GM12864 (cell line): ENCODE results near the gene TRMT1L.

ENCODE experiments used
- DNase-seq: peaks from one replicate; pipeline ENCODE4 v3.0.0-alpha.2; 2011; ENCODE audit warnings: low read depth
- H3K4me3 ChIP-seq: 2 replicates; pipeline ENCODE4 v1.5.1; 2011; ENCODE audit warnings: mild to moderate bottlenecking, low read depth, low read length, control low read depth
- CTCF ChIP-seq: IDR thresholded peaks from 2 replicates; pipeline ENCODE4 v1.5.1; 2011; ENCODE audit warnings: low read depth, mild to moderate bottlenecking, moderate library complexity, low read length, control low read depth, inconsistent platforms; ENCODE audit errors: missing control alignments

Gene TRMT1L

DNA sequence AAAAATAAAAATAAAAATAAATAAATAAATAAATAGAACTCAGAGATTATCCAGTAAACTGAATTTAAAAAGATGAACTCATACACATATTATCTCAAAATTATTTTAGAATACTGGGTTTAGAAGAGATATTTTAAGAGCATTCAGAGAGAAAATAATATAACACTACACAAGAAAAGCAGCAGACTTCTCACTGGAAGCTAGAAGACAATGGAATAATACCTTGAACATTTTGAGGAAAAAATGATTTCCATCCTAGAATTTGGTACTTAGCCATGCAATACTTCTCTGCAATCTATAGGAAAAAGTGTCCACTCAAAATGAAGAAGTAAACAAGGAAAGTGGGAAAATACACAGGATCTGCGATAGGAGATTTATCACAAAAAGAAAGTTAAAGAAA, 24.2 kb downstream of the TRMT1L start:
- H3K4me3 ChIP-seq: no peak overlapping the region
- no peak for TF ChIP-seq CTCF
- DNase-seq: no peak

GRCh38 chr1:185129708-185130107, 27.0 kb downstream of the TRMT1L start:
- no peak for TF ChIP-seq CTCF

GRCh38 chr1:185112356-185112755, 44.4 kb downstream of the TRMT1L start:
- no peak for DNase-seq
- no peak for TF ChIP-seq CTCF

More at GRCh38 chr1:185129708-185130107, 27.0 kb downstream of the TRMT1L start:
- DNase-seq: no peak
- no peak overlapping the region for H3K4me3 ChIP-seq

GRCh38 chr1:185111873-185112272, 44.9 kb downstream of the TRMT1L start:
- DNase-seq: no peak
- H3K4me3 ChIP-seq: no peak overlapping the region
- TF ChIP-seq CTCF: no peak

More at GRCh38 chr1:185112356-185112755, 44.4 kb downstream of the TRMT1L start:
- no peak overlapping the region for H3K4me3 ChIP-seq

GRCh38 chr1:185110145-185110544, 46.6 kb downstream of the TRMT1L start:
- H3K4me3 ChIP-seq: no peak overlapping the region
- DNase-seq: no peak
- no peak for TF ChIP-seq CTCF

- no peak for TF ChIP-seq CTCF
- no peak for DNase-seq
- H3K4me3 ChIP-seq: no peak overlapping the region
These were observed 48.4 kb downstream of the TRMT1L start for GRCh38 chr1:185108321-185108720.

- no peak for TF ChIP-seq CTCF
These were observed 51.6 kb downstream of the TRMT1L start for GRCh38 chr1:185105121-185105520.

More at GRCh38 chr1:185105121-185105520, 51.6 kb downstream of the TRMT1L start:
- H3K4me3 ChIP-seq: no peak overlapping the region
- no peak for DNase-seq
